Vagina (tissue), 2 donors: ENCODE results near the gene ACP3. TPM values are rescaled to one million over a fixed set of nuclear protein-coding genes. Genes with fewer than 3 reads are reported as not detected.

Experiments used
- DNase-seq, 2 donors: peaks; one replicate each; pipeline ENCODE4 v3.0.0-alpha.2; 2017; ENCODE audit errors: extremely low spot score in 2 of 2
- H3K27ac ChIP-seq: fragments of 200-600 bp; sonication (generic); one replicate; pipeline ENCODE4 v1.5.1; 2019
- H3K27me3 ChIP-seq: fragments of 200-600 bp; sonication (generic); one replicate; pipeline ENCODE4 v1.5.1; 2019
- H3K36me3 ChIP-seq, 2 donors: fragments of 200-600 bp; sonication (generic); one replicate each; pipeline ENCODE4 v1.5.1; 2017 to 2019
- H3K4me1 ChIP-seq: fragments of 200-600 bp; sonication (generic); one replicate; pipeline ENCODE4 v1.5.1; 2019
- H3K4me3 ChIP-seq, 2 donors: fragments of 200-600 bp; sonication (generic); 1 replicate in 1 of 2; 2 replicates in 1 of 2; pipeline ENCODE4 v1.5.1; 2016 to 2019
- H3K9me3 ChIP-seq: fragments of 200-600 bp; sonication (generic); one replicate; pipeline ENCODE4 v1.5.1; 2019
- POLR2A ChIP-seq, 2 donors: fragments of 450-650 bp; IDR thresholded peaks; one replicate each; pipeline ENCODE4 v1.6.1; 2017; ENCODE audit warnings: antibody characterized with exemption in 2 of 2, mild to moderate bottlenecking in 2 of 2, moderate library complexity in 2 of 2
- POLR2AphosphoS5 ChIP-seq, 2 donors: sonication (generic); formaldehyde crosslinking; IDR thresholded peaks; one replicate each; pipeline ENCODE4 v1.9.0; 2017; ENCODE audit warnings: antibody characterized with exemption in 2 of 2, mild to moderate bottlenecking in 2 of 2, low read depth in 1 of 2; ENCODE audit not compliant: insufficient read depth in 1 of 2
- intact Hi-C: fragments of 100-400 bp; cut with DNase I; formaldehyde crosslinking; loops from one replicate; pipeline ENCODE4 v1.15.1; 2023
- total RNA-seq: library from RNA; depleted of rRNA; stranded (reverse); fragments of >200 nt; gene quantifications from one replicate; pipeline ENCODE4 v1.2.3, GENCODE V29; 2016
- TF ChIP-seq, protein P1 (sequence below), 3 experiments: fragments of 450-650 bp in 2 of 3; fragments of 200-600 bp in 1 of 3; sonication (generic) in 1 of 3; IDR thresholded peaks; one replicate each; pipeline ENCODE4 v1.5.1; 2017 to 2019; ENCODE audit warnings: antibody characterized with exemption in 3 of 3, mild to moderate bottlenecking in 2 of 3, moderate library complexity in 2 of 3

The ACP3 gene, protein sequence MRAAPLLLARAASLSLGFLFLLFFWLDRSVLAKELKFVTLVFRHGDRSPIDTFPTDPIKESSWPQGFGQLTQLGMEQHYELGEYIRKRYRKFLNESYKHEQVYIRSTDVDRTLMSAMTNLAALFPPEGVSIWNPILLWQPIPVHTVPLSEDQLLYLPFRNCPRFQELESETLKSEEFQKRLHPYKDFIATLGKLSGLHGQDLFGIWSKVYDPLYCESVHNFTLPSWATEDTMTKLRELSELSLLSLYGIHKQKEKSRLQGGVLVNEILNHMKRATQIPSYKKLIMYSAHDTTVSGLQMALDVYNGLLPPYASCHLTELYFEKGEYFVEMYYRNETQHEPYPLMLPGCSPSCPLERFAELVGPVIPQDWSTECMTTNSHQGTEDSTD
- 12.3 TPM for total RNA-seq

- intact Hi-C loops, result no loop called here
Measured at GRCh38 chr3:132317229-132317948, at the start of gene ACP3. Gene ACP3, plus strand, starts transcription at chr3:132317407. Its CDS starts 50 bp downstream, at chr3:132317457.

DNA sequence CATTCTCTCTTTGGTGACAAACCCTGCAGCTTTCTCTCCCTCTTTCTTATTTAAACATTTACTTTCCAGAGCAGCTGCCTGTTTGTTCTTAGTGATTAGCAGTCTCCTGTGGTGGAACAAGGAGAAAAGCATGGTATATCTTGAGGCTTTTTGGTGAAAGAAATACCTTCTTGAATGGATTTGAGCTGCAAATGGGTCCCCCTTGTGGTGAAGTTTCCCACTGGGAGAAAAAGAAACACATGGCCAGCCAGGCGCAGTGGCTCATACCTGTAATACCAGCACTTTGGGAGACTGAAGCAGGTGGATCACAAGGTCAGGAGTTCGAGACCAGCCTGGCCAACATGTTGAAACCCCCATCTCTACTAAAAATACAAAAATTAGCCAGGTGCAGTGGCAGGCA, 48.3 kb upstream of the ACP3 start:
- TF ChIP-seq POLR2A (IDR thresholded peaks at IDR 0.05) (no peak), POLR2AphosphoS5 (IDR thresholded peaks at IDR 0.05; ENCODE audit: insufficient read depth in 1 of 2, low read depth in 1 of 2) (no peak)
- TF ChIP-seq, protein P1, sequence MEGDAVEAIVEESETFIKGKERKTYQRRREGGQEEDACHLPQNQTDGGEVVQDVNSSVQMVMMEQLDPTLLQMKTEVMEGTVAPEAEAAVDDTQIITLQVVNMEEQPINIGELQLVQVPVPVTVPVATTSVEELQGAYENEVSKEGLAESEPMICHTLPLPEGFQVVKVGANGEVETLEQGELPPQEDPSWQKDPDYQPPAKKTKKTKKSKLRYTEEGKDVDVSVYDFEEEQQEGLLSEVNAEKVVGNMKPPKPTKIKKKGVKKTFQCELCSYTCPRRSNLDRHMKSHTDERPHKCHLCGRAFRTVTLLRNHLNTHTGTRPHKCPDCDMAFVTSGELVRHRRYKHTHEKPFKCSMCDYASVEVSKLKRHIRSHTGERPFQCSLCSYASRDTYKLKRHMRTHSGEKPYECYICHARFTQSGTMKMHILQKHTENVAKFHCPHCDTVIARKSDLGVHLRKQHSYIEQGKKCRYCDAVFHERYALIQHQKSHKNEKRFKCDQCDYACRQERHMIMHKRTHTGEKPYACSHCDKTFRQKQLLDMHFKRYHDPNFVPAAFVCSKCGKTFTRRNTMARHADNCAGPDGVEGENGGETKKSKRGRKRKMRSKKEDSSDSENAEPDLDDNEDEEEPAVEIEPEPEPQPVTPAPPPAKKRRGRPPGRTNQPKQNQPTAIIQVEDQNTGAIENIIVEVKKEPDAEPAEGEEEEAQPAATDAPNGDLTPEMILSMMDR (IDR thresholded peaks at IDR 0.05), result no peak
- Histone ChIP-seq H3K4me3 (no peak overlapping the region), H3K27ac (no peak overlapping the region), H3K36me3 (no peaks in the 10 kb centered on the region), H3K4me1 (no peaks in the 10 kb centered on the region), H3K9me3 (no peaks in the 10 kb centered on the region), H3K27me3 (no peaks in the 10 kb centered on the region)
- intact Hi-C loops, result no loop called here
- no peak for DNase-seq

More at GRCh38 chr3:132317229-132317948, at the start of gene ACP3:
- TF ChIP-seq, protein P1 (IDR thresholded peaks at IDR 0.05), result no peak
- TF ChIP-seq POLR2AphosphoS5 (IDR thresholded peaks at IDR 0.05; ENCODE audit: insufficient read depth in 1 of 2, low read depth in 1 of 2), result peak in 1 of 2 donors; percentile 56
- Histone ChIP-seq H3K36me3 (no peaks in the 10 kb centered on the region), H3K27me3 (no peaks in the 10 kb centered on the region), H3K27ac (peak within 1 kb of the TSS; percentile 54), H3K4me3 (peak within 1 kb of the TSS in 1 of 2 donors; percentile 23), H3K9me3 (no peaks in the 10 kb centered on the region), H3K4me1 (peaks cover 10% of the 10 kb centered on the region)
- DNase-seq, result no peak

GRCh38 chr3:132273036-132273435, 44.2 kb upstream of the ACP3 start:
- DNase-seq, result no peak
- Histone ChIP-seq H3K27ac (no peak overlapping the region), H3K9me3 (no peaks in the 10 kb centered on the region), H3K4me3 (no peak overlapping the region), H3K27me3 (no peaks in the 10 kb centered on the region), H3K36me3 (no peaks in the 10 kb centered on the region), H3K4me1 (no peaks in the 10 kb centered on the region)
- TF ChIP-seq, protein P1 (IDR thresholded peaks at IDR 0.05), result no peak
- no peak for TF ChIP-seq POLR2A (IDR thresholded peaks at IDR 0.05)
- no peak for TF ChIP-seq POLR2AphosphoS5 (IDR thresholded peaks at IDR 0.05; ENCODE audit: insufficient read depth in 1 of 2, low read depth in 1 of 2)
- intact Hi-C loops, result no loop called here

DNA sequence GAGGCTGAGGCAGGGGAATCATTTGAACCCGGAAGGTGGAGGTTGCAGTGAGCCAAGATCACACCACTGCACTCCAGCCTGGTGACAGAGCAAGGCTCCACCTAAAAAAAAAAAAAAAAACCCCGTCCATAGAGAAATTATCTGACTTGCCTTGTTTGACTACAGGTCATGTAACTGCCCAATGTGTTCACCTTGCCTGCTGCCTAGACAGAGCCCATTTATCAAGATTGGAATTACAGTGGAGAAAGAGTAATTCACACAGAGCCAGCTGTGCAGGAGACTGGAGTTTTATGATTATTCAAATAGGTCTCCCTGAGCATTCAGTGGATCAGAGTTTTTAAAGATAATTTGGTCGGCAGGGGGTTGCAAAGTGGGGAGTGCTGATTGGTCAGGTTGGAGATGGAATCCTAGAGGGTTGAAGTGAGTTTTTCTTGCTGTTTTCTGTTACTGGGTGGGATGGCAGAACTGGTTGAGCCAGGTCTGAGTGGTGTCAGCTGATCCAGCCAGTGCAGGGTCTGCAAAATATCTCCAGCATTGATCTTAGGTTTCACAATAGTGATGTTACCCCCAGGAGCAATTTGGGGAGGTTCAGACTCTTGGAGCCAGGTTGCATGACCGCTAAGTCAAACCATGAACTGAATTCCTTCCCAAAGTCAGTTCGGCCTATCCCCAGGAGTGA, 40.8 kb upstream of the ACP3 start:
- H3K4me3 ChIP-seq, result no peak overlapping the region
- H3K36me3 ChIP-seq, result no peaks in the 10 kb centered on the region
- intact Hi-C loops, result no loop called here
- H3K27me3 ChIP-seq, result no peaks in the 10 kb centered on the region
- no peaks in the 10 kb centered on the region for H3K4me1 ChIP-seq
- no peak overlapping the region for H3K27ac ChIP-seq
- TF ChIP-seq, protein P1 (IDR thresholded peaks at IDR 0.05), result no peak
- TF ChIP-seq POLR2A (IDR thresholded peaks at IDR 0.05) (no peak), POLR2AphosphoS5 (IDR thresholded peaks at IDR 0.05; ENCODE audit: insufficient read depth in 1 of 2, low read depth in 1 of 2) (no peak)
- no peak for DNase-seq
- no peaks in the 10 kb centered on the region for H3K9me3 ChIP-seq
